Right lobe of liver (tissue), 4 donors: ENCODE measurements around the gene GRWD1.

Source experiments
- CTCF ChIP-seq, 4 donors: fragments of 200-600 bp in 3 of 4; fragments of 450-650 bp in 1 of 4; IDR thresholded peaks; one replicate each; pipeline versions ENCODE4 v1.5.1 to v1.8.0; 2016 to 2022; ENCODE audit warnings: antibody characterized with exemption in 4 of 4, mild to moderate bottlenecking in 2 of 4
- POLR2A ChIP-seq: fragments of 450-650 bp; IDR thresholded peaks from one replicate; pipeline ENCODE4 v1.6.1; 2017; ENCODE audit warnings: antibody characterized with exemption, mild to moderate bottlenecking
- donor health status: DM: no; HTN: no; CAD: no.
- donor health status: DM: no; HTN: no; CAD: no.
- donor health status: DM: no; HTN: yes; CAD: no.

GRCh38 chr19:48470856-48471255, 25.1 kb downstream of the GRWD1 start:
- TF ChIP-seq CTCF (IDR thresholded peaks at IDR 0.05) (no peak), POLR2A (no peak)
